CD14-positive monocyte (primary cell): Measurements from ENCODE around the gene CDH22. TPM values are rescaled to one million over a fixed set of nuclear protein-coding genes. Genes with fewer than 3 reads are reported as not detected.

ENCODE experiments used
- DNase-seq, 3 donors: peaks; one replicate each; pipeline ENCODE4 v3.0.0-alpha.2; 2011 to 2022
- H2AFZ ChIP-seq: 2 replicates; pipeline ENCODE4 v1.6.0; 2012; ENCODE audit warnings: mild to moderate bottlenecking, low read depth, low read length, inconsistent platforms; ENCODE audit not compliant: insufficient read depth, poor library complexity, severe bottlenecking
- H3K27ac ChIP-seq, 2 donors: 1 replicate in 1 of 2; 2 replicates in 1 of 2; pipeline ENCODE4 v1.5.1; 2012 to 2013; ENCODE audit warnings: low read length in 2 of 2, control low read depth in 1 of 2, inconsistent platforms in 1 of 2, low read depth in 1 of 2, mild to moderate bottlenecking in 1 of 2
- H3K27me3 ChIP-seq, 2 donors: one replicate each; pipeline versions ENCODE4 v1.6.0 to v1.6.1; 2011 to 2013; ENCODE audit warnings: low read length in 2 of 2; ENCODE audit not compliant: control insufficient read depth in 2 of 2, insufficient read depth in 2 of 2
- H3K36me3 ChIP-seq, 2 donors: replicated peaks in 1 of 2; 1 replicate in 1 of 2; 2 replicates in 1 of 2; pipeline versions ENCODE4 v1.5.1 to v1.6.1; 2012 to 2013; ENCODE audit warnings: low read length in 2 of 2, control low read depth in 1 of 2, inconsistent platforms in 1 of 2, mild to moderate bottlenecking in 1 of 2; ENCODE audit not compliant: insufficient read depth in 2 of 2, control insufficient read depth in 1 of 2
- H3K4me1 ChIP-seq, 2 donors: 1 replicate in 1 of 2; 2 replicates in 1 of 2; pipeline versions ENCODE4 v1.5.1 to v1.6.1; 2012 to 2013; ENCODE audit warnings: low read length in 2 of 2, control low read depth in 1 of 2, inconsistent platforms in 1 of 2, mild to moderate bottlenecking in 1 of 2, moderate library complexity in 1 of 2; ENCODE audit not compliant: insufficient read depth in 2 of 2, control insufficient read depth in 1 of 2
- H3K4me2 ChIP-seq: replicated peaks from 2 replicates; pipeline ENCODE3; 2012; ENCODE audit warnings: low read length, moderate library complexity, mild to moderate bottlenecking; ENCODE audit not compliant: poor library complexity, severe bottlenecking; ENCODE audit errors: extremely low read depth
- H3K4me3 ChIP-seq, 3 experiments: fragments of 200-600 bp in 1 of 3; sonication (generic) in 1 of 3; replicated peaks in 1 of 3; 1 replicate in 2 of 3; 2 replicates in 1 of 3; pipeline ENCODE4 v1.5.1; 2011 to 2013; ENCODE audit warnings: low read length in 3 of 3, mild to moderate bottlenecking in 3 of 3, control low read depth in 2 of 3, low read depth in 2 of 3, inconsistent platforms in 1 of 3, moderate library complexity in 1 of 3
- H3K79me2 ChIP-seq: 2 replicates; pipeline ENCODE4 v1.6.0; 2012; ENCODE audit warnings: mild to moderate bottlenecking, control low read depth, inconsistent platforms, low read length, moderate library complexity; ENCODE audit not compliant: insufficient read depth
- H3K9ac ChIP-seq: 2 replicates; pipeline ENCODE4 v1.6.0; 2017; ENCODE audit warnings: low read length, mild to moderate bottlenecking; ENCODE audit not compliant: insufficient read depth, poor library complexity, severe bottlenecking
- H3K9me3 ChIP-seq, 2 donors: replicated peaks in 1 of 2; 1 replicate in 1 of 2; 2 replicates in 1 of 2; pipeline versions ENCODE4 v1.5.1 to v1.6.1; 2012 to 2013; ENCODE audit warnings: low read length in 2 of 2, control low read depth in 1 of 2; ENCODE audit not compliant: control insufficient read depth in 1 of 2, insufficient read depth in 1 of 2
- H4K20me1 ChIP-seq: 2 replicates; pipeline ENCODE4 v1.6.0; 2012; ENCODE audit warnings: mild to moderate bottlenecking, low read length, control low read depth, moderate library complexity; ENCODE audit not compliant: insufficient read depth
- H3K27ac Mint-ChIP-seq, 7 donors: one replicate each; pipeline ENCODE4 v1.8.0; 2020; ENCODE audit warnings: mild to moderate bottlenecking in 7 of 7, mixed read lengths in 7 of 7, moderate library complexity in 6 of 7, inconsistent platforms in 2 of 7
- H3K27me3 Mint-ChIP-seq, 3 donors: one replicate each; pipeline ENCODE4 v1.8.0; 2021 to 2022; ENCODE audit warnings: low read depth in 3 of 3, mild to moderate bottlenecking in 3 of 3, mixed read lengths in 3 of 3, moderate library complexity in 3 of 3, inconsistent platforms in 1 of 3
- H3K36me3 Mint-ChIP-seq, 2 donors: one replicate each; pipeline ENCODE4 v1.8.0; 2020; ENCODE audit warnings: mixed read lengths in 2 of 2, inconsistent platforms in 1 of 2, mild to moderate bottlenecking in 1 of 2
- H3K4me1 Mint-ChIP-seq: one replicate; pipeline ENCODE4 v1.8.0; 2020; ENCODE audit warnings: mild to moderate bottlenecking, mixed read lengths
- H3K4me3 Mint-ChIP-seq, 2 donors: one replicate each; pipeline ENCODE4 v1.8.0; 2020; ENCODE audit warnings: mild to moderate bottlenecking in 2 of 2, mixed read lengths in 2 of 2, moderate library complexity in 1 of 2
- H3K9me3 Mint-ChIP-seq, 7 donors: one replicate each; pipeline ENCODE4 v1.8.0; 2020 to 2022; ENCODE audit warnings: mixed read lengths in 7 of 7, mild to moderate bottlenecking in 6 of 7, moderate library complexity in 6 of 7, inconsistent platforms in 2 of 7
- CTCF ChIP-seq: fragments of 200-600 bp; IDR thresholded peaks from one replicate; pipeline ENCODE4 v1.8.0; 2022; ENCODE audit warnings: antibody characterized with exemption, mild to moderate bottlenecking
- WGBS: methylation state at CpG from one replicate; pipeline ENCODE4 v1.1.5; 2013; ENCODE audit warnings: missing lambda C conversion rate; ENCODE audit not compliant: insufficient coverage; 5-methylcytosine and 5-hydroxymethylcytosine counted together
- intact Hi-C, 2 donors: fragments of 100-400 bp; cut with micrococcal nuclease; formaldehyde crosslinking; loops; one replicate each; pipeline versions ENCODE4 v1.15.0 to v1.15.1; 2023
- polyA plus RNA-seq, 3 donors: library from polyadenylated mRNA; depleted of rRNA in 1 of 3; unstranded in 2 of 3; stranded (reverse) in 1 of 3; fragments of 300-500 nt in 2 of 3; fragments of >200 nt in 1 of 3; fragmentation: Illumina TruSeq in 2 of 3; gene quantifications; 1 replicate in 2 of 3; 2 replicates in 1 of 3; pipeline ENCODE4 v1.2.3, GENCODE V29; 2012 to 2021

The CDH22 gene
- polyA plus RNA-seq, 3 donors, result not detected

GRCh38 chr20:46154796-46155195 is 153.5 kb downstream of the CDH22 start:
- intact Hi-C loops, result no loop called here
- H2AFZ ChIP-seq, result no peak overlapping the region
- DNase-seq, result no peak
- Mint-ChIP-seq H3K4me1 (no peaks in the 10 kb centered on the region), H3K27ac (no peak overlapping the region), H3K36me3 (no peaks in the 10 kb centered on the region), H3K4me3 (no peak overlapping the region), H3K9me3 (peaks cover 0 to 4% (median 0%) of the 10 kb centered on the region in 7 donors), H3K27me3 (peaks cover 14 to 16% (median 16%) of the 10 kb centered on the region in 3 donors)
- H3K9me3 ChIP-seq, result no peaks in the 10 kb centered on the region
- no peak overlapping the region for H3K4me3 ChIP-seq
- no peaks in the 10 kb centered on the region for H3K79me2 ChIP-seq
- no peak overlapping the region for H3K9ac ChIP-seq
- H3K27ac ChIP-seq, result no peak overlapping the region
- no peak overlapping the region for H3K4me2 ChIP-seq
- no peaks in the 10 kb centered on the region for H4K20me1 ChIP-seq
- no peaks in the 10 kb centered on the region for H3K36me3 ChIP-seq
- H3K27me3 ChIP-seq, result no peaks in the 10 kb centered on the region
- 86% methylated on average over 1 of the region's 2 CpGs for WGBS
- H3K4me1 ChIP-seq, result no peaks in the 10 kb centered on the region
- no peak for TF ChIP-seq CTCF

- Histone ChIP-seq H3K4me1 (no peaks in the 10 kb centered on the region), H3K4me3 (no peak overlapping the region), H3K4me2 (no peak overlapping the region), H3K36me3 (no peaks in the 10 kb centered on the region), H3K9ac (no peak overlapping the region), H4K20me1 (no peaks in the 10 kb centered on the region), H2AFZ (no peak overlapping the region), H3K9me3 (no peaks in the 10 kb centered on the region), H3K27ac (no peak overlapping the region), H3K79me2 (no peaks in the 10 kb centered on the region), H3K27me3 (no peaks in the 10 kb centered on the region)
- Mint-ChIP-seq H3K27ac (no peak overlapping the region), H3K9me3 (peaks cover 0 to 4% (median 0%) of the 10 kb centered on the region in 7 donors), H3K4me1 (no peaks in the 10 kb centered on the region), H3K27me3 (peaks cover 14 to 16% (median 16%) of the 10 kb centered on the region in 3 donors), H3K4me3 (no peak overlapping the region), H3K36me3 (no peaks in the 10 kb centered on the region)
- TF ChIP-seq CTCF, result no peak
- WGBS, result no CpG with 5 or more reads among the region's 5 CpGs
- no peak for DNase-seq
- intact Hi-C loops, result no loop called here
These were observed 154.0 kb downstream of the CDH22 start for GRCh38 chr20:46154305-46154704.
